HG02763 (cell line): ENCODE data around the gene MTG2.

Experiments used
- ATAC-seq: cut with Tn5 transposase; IDR thresholded peaks from one replicate; pipeline ENCODE4 v1.9.1; 2021; ENCODE audit warnings: mild to moderate bottlenecking, moderate library complexity; ENCODE audit not compliant: unreplicated experiment

The MTG2 gene

GRCh38 chr20:62243106-62243505 lies 60.3 kb downstream of the MTG2 start:
- no peak for ATAC-seq

GRCh38 chr20:62243906-62244515 lies 61.2 kb downstream of the MTG2 start:
- ATAC-seq, result no peak

- no peak for ATAC-seq
Observed at GRCh38 chr20:62244644-62245108, 61.8 kb downstream of the MTG2 start.

- ATAC-seq, result no peak
Observed at GRCh38 chr20:62245911-62246280, 63.1 kb downstream of the MTG2 start.

- no peak for ATAC-seq
Observed at GRCh38 chr20:62246431-62246830, 63.6 kb downstream of the MTG2 start.

GRCh38 chr20:62246872-62247652 lies 64.2 kb downstream of the MTG2 start:
- no peak for ATAC-seq

- ATAC-seq, result no peak
Observed at GRCh38 chr20:62248890-62249560, 66.2 kb downstream of the MTG2 start.

- no peak for ATAC-seq
Observed at GRCh38 chr20:62252342-62252966, 69.6 kb downstream of the MTG2 start.
